Measurements from ENCODE around the gene EXOC4. TPM values are rescaled to one million over a fixed set of nuclear protein-coding genes. Genes with fewer than 3 reads are reported as not detected.

Gene EXOC4
- total and polyA plus RNA-seq, 2 donors (not counting 3 experiments of a cell fraction or from before 2014, with no cell fraction given) = 20.3 to 73.1 TPM

- H3K9me3 ChIP-seq (replicated peaks; ENCODE audit: control insufficient read depth, insufficient read depth, low read length) = no peaks in the 10 kb centered on the region
- no peak for TF ChIP-seq JUN (IDR thresholded peaks at IDR 0.05; ENCODE audit: borderline replicate concordance, insufficient read depth, insufficient read length, low read depth)
- TF ChIP-seq POLR2AphosphoS5 (IDR thresholded peaks at IDR 0.05; ENCODE audit: insufficient read depth, low read depth, low read length) = no peak
- no peak for TF ChIP-seq MYC (IDR thresholded peaks at IDR 0.05; ENCODE audit: low read depth, low read length)
- no peak for TF ChIP-seq GATA2 (IDR thresholded peaks at IDR 0.05; ENCODE audit: insufficient read depth, insufficient read length, low read depth, low read length)
- no peak for TF ChIP-seq FOS (IDR thresholded peaks at IDR 0.05; ENCODE audit: borderline replicate concordance, insufficient read depth, low read length)
- TF ChIP-seq MAX (IDR thresholded peaks at IDR 0.05; ENCODE audit: insufficient read depth, insufficient read length) = no peak
- TF ChIP-seq POLR2A (IDR thresholded peaks at IDR 0.05; ENCODE audit: low read depth, low read length) = no peak
- no peak for TF ChIP-seq CTCF (IDR thresholded peaks at IDR 0.05; ENCODE audit: extremely low read depth in 1 of 2, insufficient read depth in 1 of 2, low read depth in 1 of 2, low read length in 2 of 2)
- no peak for TF ChIP-seq EZH2 (IDR thresholded peaks at IDR 0.05; ENCODE audit: borderline replicate concordance, low read depth, low read length, severe bottlenecking)
- no peak for FAIRE-seq
- H3K4me2 ChIP-seq (ENCODE audit: insufficient read depth, low read length) = no peak overlapping the region
- no peak overlapping the region for H3K9ac ChIP-seq (replicated peaks; ENCODE audit: extremely low read depth, insufficient read depth, low read length)
- no peak for DNase-seq (ENCODE audit: low read depth, low spot score)
- no peaks in the 10 kb centered on the region for H3K36me3 ChIP-seq (ENCODE audit: control insufficient read depth in 2 of 2, extremely low read depth in 1 of 2, insufficient read depth in 2 of 2, low read length in 2 of 2)
- H3K27me3 ChIP-seq (ENCODE audit: control insufficient read depth in 2 of 2, insufficient read depth in 2 of 2, low read length in 2 of 2) = no peaks in the 10 kb centered on the region
- no peak overlapping the region for H2AFZ ChIP-seq (ENCODE audit: low read depth, low read length)
- H4K20me1 ChIP-seq (replicated peaks; ENCODE audit: control insufficient read depth, extremely low read depth, insufficient read depth, low read length) = no peaks in the 10 kb centered on the region
- no peaks in the 10 kb centered on the region for H3K4me1 ChIP-seq (ENCODE audit: control insufficient read depth, extremely low read depth, insufficient read depth, low read length)
- H3K79me2 ChIP-seq (ENCODE audit: control insufficient read depth, insufficient read depth, low read length) = no peaks in the 10 kb centered on the region
- POLR2A ChIA-PET = no interaction called here
- CTCF ChIA-PET = interaction anchor here (0.6 to 1.0 kb wide), 2 partner anchors 10 to 47 kb away, joined by 3 to 6 read pairs; no protein-coding TSS in a partner anchor
- no peaks in the 10 kb centered on the region for H3K9me1 ChIP-seq (replicated peaks; ENCODE audit: control insufficient read depth, extremely low read depth, insufficient read depth, low read length)
- intact Hi-C loops (cut with micrococcal nuclease) (no loop called here), dilution Hi-C loops (cut with MboI; ENCODE audit: extremely low pct_ligation_motif_present, low sequenced_read_pairs) (no loop called here)
- no peak overlapping the region for H3K4me3 ChIP-seq (replicated peaks in 1 of 3; ENCODE audit: insufficient read depth in 1 of 3, low read depth in 1 of 3, low read length in 3 of 3)
- BruUV-seq (replicated peaks) = no TSS peak
- no peak overlapping the region for H3K27ac ChIP-seq (ENCODE audit: insufficient read depth, low read depth, low read length)
Observed at GRCh38 chr7:133796782-133797745, 544.2 kb downstream of the EXOC4 start.
